ENCODE measurements around the gene FRMPD4. TPM values are rescaled to one million over a fixed set of nuclear protein-coding genes. Genes with fewer than 3 reads are reported as not detected.

The FRMPD4 gene
- total and polyA plus RNA-seq, 12 donors, result 0.03 to 4.1 (median 2.0) TPM

- DNase-seq, result no peak
- H3K9me3 ChIP-seq, result no peaks in the 10 kb centered on the region
- WGBS, 2 donors, result 88 to 92% methylated on average over 17 to 25 of the region's 25 CpGs
- intact Hi-C loops (cut with DNase I), result loop anchor here in 1 of 10 donors (5.0 kb wide), 1 partner anchor 1164 kb away; no protein-coding TSS in a partner anchor
- H3K4me1 ChIP-seq, result no peaks in the 10 kb centered on the region
- no peak overlapping the region for H3K4me3 ChIP-seq
- no peak for TF ChIP-seq CTCF (IDR thresholded peaks at IDR 0.05)
- no peak for ATAC-seq
- H3K36me3 ChIP-seq, result no peaks in the 10 kb centered on the region
- H3K27me3 ChIP-seq, result no peaks in the 10 kb centered on the region
- no peak overlapping the region for H3K27ac ChIP-seq
Observed at GRCh38 chrX:12583543-12583942, 445.3 kb downstream of the FRMPD4 start.

DNA sequence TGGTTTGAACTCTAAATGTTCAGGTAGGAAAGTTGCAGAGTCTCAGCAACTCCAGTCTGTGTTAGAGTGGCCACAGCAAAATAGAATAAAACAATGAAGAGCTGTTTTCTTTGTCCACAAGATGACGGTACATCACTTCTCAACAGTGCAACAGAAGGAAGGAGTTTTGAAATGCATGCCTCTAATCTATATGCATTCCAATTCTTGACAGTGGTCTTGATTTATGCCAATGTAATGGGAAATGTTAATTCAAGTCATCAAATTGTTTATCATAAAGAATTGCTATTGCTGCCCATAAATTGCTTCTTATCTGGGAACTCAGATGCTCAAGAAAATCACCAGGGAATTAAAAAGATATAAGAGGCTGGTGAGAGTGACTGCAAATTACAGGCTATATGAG lies 457.4 kb downstream of the FRMPD4 start:
- DNase-seq (no peak), ATAC-seq (no peak)
- Histone ChIP-seq H3K36me3 (no peaks in the 10 kb centered on the region), H3K27me3 (peaks cover 0 to 8% (median 0%) of the 10 kb centered on the region in 7 donors), H3K27ac (no peak overlapping the region), H3K4me3 (no peak overlapping the region), H3K4me1 (no peaks in the 10 kb centered on the region), H3K9me3 (no peaks in the 10 kb centered on the region)
- intact Hi-C loops (cut with DNase I), result no loop called here
- no peak for TF ChIP-seq CTCF (IDR thresholded peaks at IDR 0.05)
- WGBS, 2 donors, result 72 to 78% methylated on average over 1 of the region's 1 CpG

- Histone ChIP-seq H3K9me3 (no peaks in the 10 kb centered on the region), H3K4me1 (no peaks in the 10 kb centered on the region), H3K36me3 (no peaks in the 10 kb centered on the region), H3K27ac (no peak overlapping the region), H3K27me3 (no peaks in the 10 kb centered on the region), H3K4me3 (no peak overlapping the region)
- no peak for ATAC-seq
- WGBS, 2 donors, result 69 to 73% methylated on average over 2 of the region's 2 CpGs
- no peak for DNase-seq
- intact Hi-C loops (cut with DNase I), result no loop called here
- TF ChIP-seq CTCF (IDR thresholded peaks at IDR 0.05), result no peak
Observed at GRCh38 chrX:12610079-12610478, 471.8 kb downstream of the FRMPD4 start.

GRCh38 chrX:12611471-12611870 lies 473.2 kb downstream of the FRMPD4 start:
- TF ChIP-seq CTCF (IDR thresholded peaks at IDR 0.05), result no peak
- ATAC-seq, result no peak
- 79 to 83% methylated on average over 4 of the region's 4 CpGs for WGBS, 2 donors
- Histone ChIP-seq H3K27me3 (no peaks in the 10 kb centered on the region), H3K27ac (no peak overlapping the region), H3K36me3 (no peaks in the 10 kb centered on the region), H3K4me1 (no peaks in the 10 kb centered on the region), H3K4me3 (no peak overlapping the region), H3K9me3 (no peaks in the 10 kb centered on the region)
- no peak for DNase-seq
- intact Hi-C loops (cut with DNase I), result no loop called here
